Measurements from ENCODE around the gene ABCB1. TPM values are rescaled to one million over a fixed set of nuclear protein-coding genes. Genes with fewer than 3 reads are reported as not detected.

Gene ABCB1
- 0.38 TPM for polyA plus RNA-seq (ENCODE audit: insufficient read length)

- DNase-seq (ENCODE audit: low read depth): peak; percentile 17
These were observed at the start of gene ABCB1 for GRCh38 chr7:87600130-87601124. Gene ABCB1, minus strand, starts transcription at chr7:87600884. Its CDS starts 700 bp downstream, at chr7:87600184.

- no peak for DNase-seq (ENCODE audit: low read depth)
These were observed 47.6 kb upstream of the ABCB1 start for GRCh38 chr7:87648316-87648715.

GRCh38 chr7:87645446-87645845, 44.8 kb upstream of the ABCB1 start:
- DNase-seq (ENCODE audit: low read depth): no peak

- DNase-seq (ENCODE audit: low read depth): no peak
These were observed 35.2 kb upstream of the ABCB1 start for GRCh38 chr7:87635921-87636320.

- DNase-seq (ENCODE audit: low read depth): no peak
These were observed 28.3 kb upstream of the ABCB1 start for GRCh38 chr7:87628780-87629569.

GRCh38 chr7:87627634-87627994, 26.9 kb upstream of the ABCB1 start:
- no peak for DNase-seq (ENCODE audit: low read depth)

- no peak for DNase-seq (ENCODE audit: low read depth)
These were observed 24.4 kb upstream of the ABCB1 start for GRCh38 chr7:87625101-87625500.

GRCh38 chr7:87624628-87625027, 23.9 kb upstream of the ABCB1 start:
- DNase-seq (ENCODE audit: low read depth): no peak

- no peak for DNase-seq (ENCODE audit: low read depth)
These were observed 14.5 kb upstream of the ABCB1 start for GRCh38 chr7:87615197-87615596.

- no peak for DNase-seq (ENCODE audit: low read depth)
These were observed 9.2 kb upstream of the ABCB1 start for GRCh38 chr7:87609916-87610315.

GRCh38 chr7:87608431-87608830, 7.7 kb upstream of the ABCB1 start:
- no peak for DNase-seq (ENCODE audit: low read depth)

GRCh38 chr7:87604264-87604663, 3.6 kb upstream of the ABCB1 start:
- DNase-seq (ENCODE audit: low read depth): no peak

- DNase-seq (ENCODE audit: low read depth): no peak
These were observed 1.3 kb downstream of the ABCB1 start for GRCh38 chr7:87599336-87599735.

GRCh38 chr7:87598234-87599009, 2.3 kb downstream of the ABCB1 start:
- DNase-seq (ENCODE audit: low read depth): no peak

- no peak for DNase-seq (ENCODE audit: low read depth)
These were observed 4.0 kb downstream of the ABCB1 start for GRCh38 chr7:87596696-87597095.

GRCh38 chr7:87596136-87596535, 4.5 kb downstream of the ABCB1 start:
- no peak for DNase-seq (ENCODE audit: low read depth)

- DNase-seq (ENCODE audit: low read depth): no peak
These were observed 8.4 kb downstream of the ABCB1 start for GRCh38 chr7:87592300-87592699.

- DNase-seq (ENCODE audit: low read depth): no peak
These were observed 9.5 kb downstream of the ABCB1 start for GRCh38 chr7:87591211-87591610.

- no peak for DNase-seq (ENCODE audit: low read depth)
These were observed 10.1 kb downstream of the ABCB1 start for GRCh38 chr7:87590578-87590977.

GRCh38 chr7:87589631-87590030, 11.1 kb downstream of the ABCB1 start:
- DNase-seq (ENCODE audit: low read depth): no peak

GRCh38 chr7:87581723-87582122, 19.0 kb downstream of the ABCB1 start:
- no peak for DNase-seq (ENCODE audit: low read depth)

GRCh38 chr7:87580636-87581035, 20.0 kb downstream of the ABCB1 start:
- no peak for DNase-seq (ENCODE audit: low read depth)
